ENCODE measurements around the gene TLCD2. TPM values are rescaled to one million over a fixed set of nuclear protein-coding genes. Genes with fewer than 3 reads are reported as not detected.

TLCD2 gene
- total and polyA plus RNA-seq, 2 experiments from 2014 or later, result 0.70 to 1.4 TPM

DNA sequence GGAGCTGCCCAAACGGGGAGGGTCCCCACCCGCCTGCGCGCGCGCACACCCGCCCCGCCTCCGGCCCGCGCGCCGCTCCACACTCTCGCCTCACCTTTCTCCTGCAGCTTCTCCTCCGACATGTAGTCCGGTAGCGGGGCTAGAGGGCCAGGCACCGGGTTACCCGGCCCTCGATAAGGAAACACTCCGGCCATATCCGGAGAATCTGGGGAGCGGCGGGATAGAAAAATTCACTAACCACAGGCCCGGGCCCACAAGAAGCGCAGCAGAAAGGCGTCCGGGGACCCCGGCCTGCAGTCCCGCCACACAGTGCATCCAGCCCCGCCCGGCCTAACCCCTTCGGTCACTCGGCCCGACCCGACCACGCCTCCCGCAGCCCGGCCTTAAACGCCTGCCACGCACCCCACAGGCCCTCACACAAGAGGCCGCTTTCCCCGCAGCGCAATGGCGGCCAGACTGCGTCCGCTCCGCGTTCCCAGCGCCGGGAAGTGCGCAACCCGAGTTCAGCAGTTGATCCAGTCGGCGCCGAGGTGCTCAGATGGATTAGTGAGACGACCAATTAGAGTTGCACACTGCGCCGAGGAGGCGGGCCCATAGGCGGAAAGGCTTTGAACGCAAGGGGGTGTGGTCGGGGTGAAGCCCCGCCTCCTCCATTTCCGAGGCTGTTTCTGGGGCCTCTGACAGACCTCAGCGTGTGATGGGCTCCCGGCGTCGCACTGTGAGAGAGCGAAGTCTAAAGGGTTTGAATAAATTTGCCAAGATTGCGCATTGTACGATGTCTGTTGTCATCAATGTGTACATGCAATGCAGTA, 25.6 kb downstream of the TLCD2 start, which contains the start of gene PRPF8:
Gene PRPF8, minus strand, starts transcription at position 490 of the 812 bp plus-strand sequence. Its CDS starts 296 bp downstream, at position 194.
- DNase-seq (ENCODE audit: low spot score) (peak; percentile 98), ATAC-seq (peak; percentile 98)
- peaks cover 9% of the 10 kb centered on the region; the same call in 2 of the 3 replicates for H3K9me3 Mint-ChIP-seq
- H3K4me1 ChIP-seq (ENCODE audit: insufficient read depth), result peaks cover 5% of the 10 kb centered on the region
- H3K27me3 Mint-ChIP-seq (ENCODE audit: insufficient read depth, low read depth, poor library complexity), result peaks cover 15% of the 10 kb centered on the region
- peaks cover 28% of the 10 kb centered on the region for H4K20me1 ChIP-seq (replicated peaks; ENCODE audit: insufficient read depth)
- H3K4me3 ChIP-seq, result peak within 1 kb of the TSS; percentile 86
- peaks cover 37% of the 10 kb centered on the region for H3K79me2 ChIP-seq (replicated peaks; ENCODE audit: insufficient read depth)
- TF ChIP-seq EZH2 (IDR thresholded peaks at IDR 0.05; ENCODE audit: low read depth, unreplicated experiment) (no peak), CREB1 (CRISPR knock-in tag; IDR thresholded peaks at IDR 0.05; ENCODE audit: low read depth) (peak; percentile 70), POLR2AphosphoS5 (IDR thresholded peaks at IDR 0.05; ENCODE audit: low read depth) (peak; percentile 92), EZH2phosphoT487 (IDR thresholded peaks at IDR 0.05; ENCODE audit: unreplicated experiment) (no peak), JUNB (IDR thresholded peaks at IDR 0.05; ENCODE audit: unreplicated experiment) (no peak), ZNF331 (CRISPR knock-in tag; IDR thresholded peaks at IDR 0.05; ENCODE audit: low read depth) (no peak)
- H3K4me1 Mint-ChIP-seq, result peaks cover 10% of the 10 kb centered on the region; the same call in 2 of the 3 replicates
- peaks cover 39% of the 10 kb centered on the region for H3K36me3 ChIP-seq (ENCODE audit: insufficient read depth)
- H3K9me2 ChIP-seq (ENCODE audit: insufficient read depth), result no peaks in the 10 kb centered on the region
- H3K27ac ChIP-seq (ENCODE audit: low read depth), result peak within 1 kb of the TSS; percentile 12
- peaks cover 54% of the 10 kb centered on the region for H3K36me3 Mint-ChIP-seq (ENCODE audit: low read depth)
- H3K27ac Mint-ChIP-seq, result peak within 1 kb of the TSS; percentile 96
- peak within 1 kb of the TSS; percentile 96 for H3K4me3 Mint-ChIP-seq
- peaks cover 7% of the 10 kb centered on the region; the same call in 1 of the 2 replicates for H3F3A ChIP-seq (replicated peaks; ENCODE audit: low read depth)
- no peaks in the 10 kb centered on the region for H3K27me3 ChIP-seq (ENCODE audit: insufficient read depth)
- H2AFZ ChIP-seq, result peak within 1 kb of the TSS; percentile 56; the same call in 1 of the 2 replicates
- H3K4me2 ChIP-seq, result peak within 1 kb of the TSS; percentile 97

- Histone ChIP-seq H4K20me1 (replicated peaks; ENCODE audit: insufficient read depth) (peaks cover 34% of the 10 kb centered on the region), H3K4me1 (ENCODE audit: insufficient read depth) (peaks cover 5% of the 10 kb centered on the region), H3F3A (replicated peaks; ENCODE audit: low read depth) (peaks cover 7% of the 10 kb centered on the region; the same call in 1 of the 2 replicates), H3K27ac (ENCODE audit: low read depth) (no peak overlapping the region), H2AFZ (no peak overlapping the region), H3K9me2 (ENCODE audit: insufficient read depth) (no peaks in the 10 kb centered on the region), H3K4me2 (peak overlapping the region; percentile 97), H3K4me3 (peak overlapping the region; percentile 86), H3K79me2 (replicated peaks; ENCODE audit: insufficient read depth) (peaks cover 37% of the 10 kb centered on the region), H3K27me3 (ENCODE audit: insufficient read depth) (no peaks in the 10 kb centered on the region), H3K36me3 (ENCODE audit: insufficient read depth) (peaks cover 50% of the 10 kb centered on the region)
- no peak for ATAC-seq
- H3K36me3 Mint-ChIP-seq (ENCODE audit: low read depth), result peaks cover 61% of the 10 kb centered on the region
- TF ChIP-seq NANOG (IDR thresholded peaks at IDR 0.05; ENCODE audit: borderline replicate concordance) (no peak), CREB1 (CRISPR knock-in tag; IDR thresholded peaks at IDR 0.05; ENCODE audit: low read depth) (no peak), JUNB (IDR thresholded peaks at IDR 0.05; ENCODE audit: unreplicated experiment) (no peak), STAT1 (IDR thresholded peaks at IDR 0.05; ENCODE audit: unreplicated experiment) (no peak), EZH2 (IDR thresholded peaks at IDR 0.05; ENCODE audit: low read depth, unreplicated experiment) (no peak), ZNF114 (CRISPR knock-in tag; IDR thresholded peaks at IDR 0.05) (no peak)
- TF ChIP-seq, protein P1, sequence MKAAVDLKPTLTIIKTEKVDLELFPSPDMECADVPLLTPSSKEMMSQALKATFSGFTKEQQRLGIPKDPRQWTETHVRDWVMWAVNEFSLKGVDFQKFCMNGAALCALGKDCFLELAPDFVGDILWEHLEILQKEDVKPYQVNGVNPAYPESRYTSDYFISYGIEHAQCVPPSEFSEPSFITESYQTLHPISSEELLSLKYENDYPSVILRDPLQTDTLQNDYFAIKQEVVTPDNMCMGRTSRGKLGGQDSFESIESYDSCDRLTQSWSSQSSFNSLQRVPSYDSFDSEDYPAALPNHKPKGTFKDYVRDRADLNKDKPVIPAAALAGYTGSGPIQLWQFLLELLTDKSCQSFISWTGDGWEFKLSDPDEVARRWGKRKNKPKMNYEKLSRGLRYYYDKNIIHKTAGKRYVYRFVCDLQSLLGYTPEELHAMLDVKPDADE (IDR thresholded peaks at IDR 0.05), result no peak
- no peak overlapping the region for H3K27ac Mint-ChIP-seq
- peaks cover 15% of the 10 kb centered on the region for H3K27me3 Mint-ChIP-seq (ENCODE audit: insufficient read depth, low read depth, poor library complexity)
- H3K9me3 Mint-ChIP-seq, result peaks cover 4% of the 10 kb centered on the region; the same call in 2 of the 3 replicates
- DNase-seq (ENCODE audit: low spot score), result no peak
- H3K4me1 Mint-ChIP-seq, result peaks cover 10% of the 10 kb centered on the region; the same call in 2 of the 3 replicates
- peak overlapping the region; percentile 96 for H3K4me3 Mint-ChIP-seq
Measured at GRCh38 chr17:1683459-1683858, 26.7 kb downstream of the TLCD2 start.

All from GM23338 (cell line).